ENCODE results near the gene PPP1R1A. TPM values are rescaled to one million over a fixed set of nuclear protein-coding genes. Genes with fewer than 3 reads are reported as not detected.

PPP1R1A gene
- total RNA-seq, 1 experiment from 2014 or later: 110 TPM

- ChIA-PET CTCF (interaction anchor here (0.6 kb wide), 1 partner anchor 112 kb away, joined by 3 read pairs; no protein-coding TSS in a partner anchor), POLR2A (ENCODE audit: low non-redundant PET) (no interaction called here)
- intact Hi-C loops (cut with micrococcal nuclease; ENCODE audit: unreplicated experiment): no loop called here
Measured at GRCh38 chr12:54555670-54556257, 32.7 kb downstream of the PPP1R1A start.

GRCh38 chr12:54549774-54550451 is 38.5 kb downstream of the PPP1R1A start:
- CTCF ChIA-PET: interaction anchor here (1.0 kb wide), 1 partner anchor 151 kb away, joined by 4 read pairs; no protein-coding TSS in a partner anchor
- BruUV-seq (replicated peaks): no TSS peak
- intact Hi-C loops (cut with micrococcal nuclease; ENCODE audit: unreplicated experiment): no loop called here
- POLR2A ChIA-PET (ENCODE audit: low non-redundant PET): no interaction called here
- peak overlapping the region; percentile 54 for H3K27ac ChIP-seq (ENCODE audit: low read depth, low read length, poor library complexity, severe bottlenecking)
- no peaks in the 10 kb centered on the region for H3K27me3 ChIP-seq (replicated peaks; ENCODE audit: insufficient read depth, low read depth, low read length, poor library complexity)
- no peaks in the 10 kb centered on the region for H3K9me3 ChIP-seq (ENCODE audit: low read depth, low read length, poor library complexity, severe bottlenecking)
- peak overlapping the region; percentile 60 for H3K4me3 ChIP-seq (ENCODE audit: low read depth, low read length, poor library complexity, severe bottlenecking)
- TF ChIP-seq, protein P1, sequence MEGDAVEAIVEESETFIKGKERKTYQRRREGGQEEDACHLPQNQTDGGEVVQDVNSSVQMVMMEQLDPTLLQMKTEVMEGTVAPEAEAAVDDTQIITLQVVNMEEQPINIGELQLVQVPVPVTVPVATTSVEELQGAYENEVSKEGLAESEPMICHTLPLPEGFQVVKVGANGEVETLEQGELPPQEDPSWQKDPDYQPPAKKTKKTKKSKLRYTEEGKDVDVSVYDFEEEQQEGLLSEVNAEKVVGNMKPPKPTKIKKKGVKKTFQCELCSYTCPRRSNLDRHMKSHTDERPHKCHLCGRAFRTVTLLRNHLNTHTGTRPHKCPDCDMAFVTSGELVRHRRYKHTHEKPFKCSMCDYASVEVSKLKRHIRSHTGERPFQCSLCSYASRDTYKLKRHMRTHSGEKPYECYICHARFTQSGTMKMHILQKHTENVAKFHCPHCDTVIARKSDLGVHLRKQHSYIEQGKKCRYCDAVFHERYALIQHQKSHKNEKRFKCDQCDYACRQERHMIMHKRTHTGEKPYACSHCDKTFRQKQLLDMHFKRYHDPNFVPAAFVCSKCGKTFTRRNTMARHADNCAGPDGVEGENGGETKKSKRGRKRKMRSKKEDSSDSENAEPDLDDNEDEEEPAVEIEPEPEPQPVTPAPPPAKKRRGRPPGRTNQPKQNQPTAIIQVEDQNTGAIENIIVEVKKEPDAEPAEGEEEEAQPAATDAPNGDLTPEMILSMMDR (conservative IDR thresholded peaks at IDR 0.05; ENCODE audit: low read depth, low read length): no peak
- no peak for TF ChIP-seq EZH2 (IDR thresholded peaks at IDR 0.05; ENCODE audit: borderline replicate concordance, low read depth, low read length, poor library complexity, severe bottlenecking)
- H3K4me1 ChIP-seq (ENCODE audit: insufficient read depth, low read length, poor library complexity, severe bottlenecking): peaks cover 9% of the 10 kb centered on the region
- peak; percentile 39 for DNase-seq (ENCODE audit: low spot score)
- peaks cover 6% of the 10 kb centered on the region for H3K36me3 ChIP-seq (ENCODE audit: insufficient read depth, low read length, poor library complexity, severe bottlenecking)

More at GRCh38 chr12:54555670-54556257, 32.7 kb downstream of the PPP1R1A start:
- H3K4me3 ChIP-seq (ENCODE audit: low read depth, low read length, poor library complexity, severe bottlenecking): no peak overlapping the region
- no TSS peak for BruUV-seq (replicated peaks)
- H3K9me3 ChIP-seq (ENCODE audit: low read depth, low read length, poor library complexity, severe bottlenecking): no peaks in the 10 kb centered on the region
- peak; percentile 37 for DNase-seq (ENCODE audit: low spot score)
- peaks cover 8% of the 10 kb centered on the region for H3K4me1 ChIP-seq (ENCODE audit: insufficient read depth, low read length, poor library complexity, severe bottlenecking)
- H3K27me3 ChIP-seq (replicated peaks; ENCODE audit: insufficient read depth, low read depth, low read length, poor library complexity): no peaks in the 10 kb centered on the region
- no peak for TF ChIP-seq EZH2 (IDR thresholded peaks at IDR 0.05; ENCODE audit: borderline replicate concordance, low read depth, low read length, poor library complexity, severe bottlenecking)
- TF ChIP-seq, protein P1 (conservative IDR thresholded peaks at IDR 0.05; ENCODE audit: low read depth, low read length): no peak
- no peak overlapping the region for H3K27ac ChIP-seq (ENCODE audit: low read depth, low read length, poor library complexity, severe bottlenecking)
- H3K36me3 ChIP-seq (ENCODE audit: insufficient read depth, low read length, poor library complexity, severe bottlenecking): no peaks in the 10 kb centered on the region

- H3K9me3 ChIP-seq (ENCODE audit: low read depth, low read length, poor library complexity, severe bottlenecking): no peaks in the 10 kb centered on the region
- DNase-seq (ENCODE audit: low spot score): no peak
- POLR2A ChIA-PET (ENCODE audit: low non-redundant PET): no interaction called here
- CTCF ChIA-PET: interaction anchor here (0.7 kb wide), 1 partner anchor 147 kb away, joined by 4 read pairs; no protein-coding TSS in a partner anchor
- BruUV-seq (replicated peaks): TSS peak; percentile 9
- no peak for TF ChIP-seq EZH2 (IDR thresholded peaks at IDR 0.05; ENCODE audit: borderline replicate concordance, low read depth, low read length, poor library complexity, severe bottlenecking)
- TF ChIP-seq, protein P1 (conservative IDR thresholded peaks at IDR 0.05; ENCODE audit: low read depth, low read length): no peak
- intact Hi-C loops (cut with micrococcal nuclease; ENCODE audit: unreplicated experiment): no loop called here
- H3K27me3 ChIP-seq (replicated peaks; ENCODE audit: insufficient read depth, low read depth, low read length, poor library complexity): no peaks in the 10 kb centered on the region
- no peak overlapping the region for H3K4me3 ChIP-seq (ENCODE audit: low read depth, low read length, poor library complexity, severe bottlenecking)
- H3K27ac ChIP-seq (ENCODE audit: low read depth, low read length, poor library complexity, severe bottlenecking): no peak overlapping the region
- H3K4me1 ChIP-seq (ENCODE audit: insufficient read depth, low read length, poor library complexity, severe bottlenecking): peaks cover 9% of the 10 kb centered on the region
- H3K36me3 ChIP-seq (ENCODE audit: insufficient read depth, low read length, poor library complexity, severe bottlenecking): peaks cover 40% of the 10 kb centered on the region
Measured at GRCh38 chr12:54546511-54546910, 41.9 kb downstream of the PPP1R1A start.
